HS-27A (cell line): ENCODE data around the gene CEP350.

Experiments
- DNase-seq: peaks from one replicate; pipeline ENCODE4 v3.0.0-alpha.2; 2012; ENCODE audit warnings: low read depth, missing footprints

The CEP350 gene, protein sequence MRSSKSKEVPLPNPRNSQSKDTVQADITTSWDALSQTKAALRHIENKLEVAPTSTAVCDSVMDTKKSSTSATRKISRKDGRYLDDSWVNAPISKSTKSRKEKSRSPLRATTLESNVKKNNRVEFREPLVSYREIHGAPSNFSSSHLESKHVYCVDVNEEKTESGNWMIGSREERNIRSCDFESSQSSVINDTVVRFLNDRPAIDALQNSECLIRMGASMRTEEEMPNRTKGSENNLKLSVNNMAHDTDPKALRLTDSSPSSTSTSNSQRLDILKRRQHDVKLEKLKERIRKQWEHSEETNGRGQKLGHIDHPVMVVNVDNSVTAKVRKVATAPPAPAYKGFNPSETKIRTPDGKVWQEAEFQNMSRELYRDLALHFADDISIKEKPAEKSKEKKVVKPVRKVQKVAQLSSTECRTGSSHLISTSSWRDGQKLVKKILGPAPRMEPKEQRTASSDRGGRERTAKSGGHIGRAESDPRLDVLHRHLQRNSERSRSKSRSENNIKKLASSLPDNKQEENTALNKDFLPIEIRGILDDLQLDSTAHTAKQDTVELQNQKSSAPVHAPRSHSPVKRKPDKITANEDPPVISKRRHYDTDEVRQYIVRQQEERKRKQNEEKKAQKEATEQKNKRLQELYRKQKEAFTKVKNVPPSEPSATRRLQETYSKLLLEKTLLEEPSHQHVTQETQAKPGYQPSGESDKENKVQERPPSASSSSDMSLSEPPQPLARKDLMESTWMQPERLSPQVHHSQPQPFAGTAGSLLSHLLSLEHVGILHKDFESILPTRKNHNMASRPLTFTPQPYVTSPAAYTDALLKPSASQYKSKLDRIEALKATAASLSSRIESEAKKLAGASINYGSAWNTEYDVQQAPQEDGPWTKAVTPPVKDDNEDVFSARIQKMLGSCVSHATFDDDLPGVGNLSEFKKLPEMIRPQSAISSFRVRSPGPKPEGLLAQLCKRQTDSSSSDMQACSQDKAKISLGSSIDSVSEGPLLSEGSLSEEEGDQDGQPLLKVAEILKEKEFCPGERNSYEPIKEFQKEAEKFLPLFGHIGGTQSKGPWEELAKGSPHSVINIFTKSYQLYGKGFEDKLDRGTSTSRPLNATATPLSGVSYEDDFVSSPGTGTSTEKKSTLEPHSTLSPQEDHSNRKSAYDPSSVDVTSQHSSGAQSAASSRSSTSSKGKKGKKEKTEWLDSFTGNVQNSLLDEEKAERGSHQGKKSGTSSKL (N-terminal part only)

DNA sequence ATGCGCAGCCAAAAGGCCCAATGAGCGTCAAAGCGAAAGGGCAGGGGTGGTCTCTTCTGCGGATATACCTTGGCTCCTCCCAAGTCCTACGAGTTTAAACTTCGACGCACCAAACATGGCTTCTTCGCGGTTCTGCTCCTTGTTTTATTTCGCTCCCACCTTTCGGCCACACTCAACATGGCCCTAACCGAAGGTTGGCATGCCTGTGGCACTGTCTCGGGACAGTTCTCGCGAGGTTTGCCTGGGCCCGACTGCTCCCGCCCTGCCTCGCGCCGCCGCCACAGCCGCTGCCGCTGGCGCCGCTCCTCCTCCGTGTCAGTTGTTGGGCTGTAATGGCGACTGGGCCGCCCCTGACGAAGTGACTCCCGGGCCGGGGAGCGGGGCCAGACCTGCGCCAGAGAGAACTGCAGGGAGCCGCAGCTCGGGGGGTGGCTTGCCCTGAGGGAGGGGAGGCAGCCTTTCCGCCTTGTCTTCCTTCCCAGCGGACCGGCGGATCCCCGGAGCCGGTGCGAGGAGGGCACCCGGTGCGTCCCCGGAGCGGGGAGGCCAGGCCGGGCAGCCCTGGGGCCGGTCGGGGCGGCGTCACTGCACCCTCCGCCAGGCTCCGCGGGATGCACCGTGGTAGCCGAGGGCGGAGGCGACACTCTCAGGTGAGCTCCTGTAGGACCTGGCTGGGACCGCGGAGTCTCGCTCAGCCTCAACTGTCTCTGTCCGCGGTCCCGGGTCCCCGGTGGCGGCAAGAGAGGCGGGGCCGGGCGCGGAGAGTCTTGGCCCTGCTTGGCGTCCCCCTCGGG, at the start of gene CEP350:
CEP350 (plus strand) TSS at position 318 of the 794 bp plus-strand sequence. CDS start 31,372 bp downstream, outside the sequence.
- DNase-seq = peak; percentile 96

DNA sequence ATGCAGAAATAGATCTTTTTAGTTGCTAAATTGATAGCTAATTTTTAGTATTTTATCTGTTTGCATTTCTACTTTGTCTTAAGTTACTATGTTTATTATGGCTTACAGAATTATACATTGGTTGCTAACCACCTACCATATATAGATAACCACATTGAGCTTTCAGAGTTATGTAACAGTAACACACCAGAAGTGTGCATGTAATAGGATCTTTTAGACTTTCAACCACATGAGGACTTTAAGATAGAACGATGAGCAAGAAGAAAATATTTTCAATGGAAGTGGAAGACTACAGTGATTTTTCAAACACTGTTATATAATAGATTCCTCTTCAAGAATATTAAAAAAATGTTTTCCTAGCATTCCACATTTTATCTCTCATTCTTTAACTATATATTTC, 43.7 kb upstream of the CEP350 start:
- no peak for DNase-seq

DNA sequence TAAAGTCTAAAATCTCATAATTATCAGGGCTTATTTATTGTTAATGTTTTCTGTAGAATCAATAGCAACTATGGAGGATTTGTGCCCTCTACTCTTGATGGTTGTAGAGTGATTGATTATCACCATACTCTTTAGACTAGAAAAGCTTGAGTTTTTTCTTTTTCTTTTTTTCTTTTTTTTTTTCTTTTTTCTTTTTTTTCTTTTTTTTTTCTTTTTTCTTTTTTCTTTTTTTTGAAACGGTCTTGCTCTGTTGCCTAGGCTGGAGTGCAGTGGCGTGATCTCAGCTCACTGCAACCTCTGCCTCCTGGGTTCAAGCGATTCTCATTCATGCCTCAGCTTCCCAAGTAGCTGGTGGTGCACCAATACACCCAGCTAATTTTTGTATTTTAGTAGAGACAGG, 42.8 kb upstream of the CEP350 start:
- DNase-seq = no peak

DNA sequence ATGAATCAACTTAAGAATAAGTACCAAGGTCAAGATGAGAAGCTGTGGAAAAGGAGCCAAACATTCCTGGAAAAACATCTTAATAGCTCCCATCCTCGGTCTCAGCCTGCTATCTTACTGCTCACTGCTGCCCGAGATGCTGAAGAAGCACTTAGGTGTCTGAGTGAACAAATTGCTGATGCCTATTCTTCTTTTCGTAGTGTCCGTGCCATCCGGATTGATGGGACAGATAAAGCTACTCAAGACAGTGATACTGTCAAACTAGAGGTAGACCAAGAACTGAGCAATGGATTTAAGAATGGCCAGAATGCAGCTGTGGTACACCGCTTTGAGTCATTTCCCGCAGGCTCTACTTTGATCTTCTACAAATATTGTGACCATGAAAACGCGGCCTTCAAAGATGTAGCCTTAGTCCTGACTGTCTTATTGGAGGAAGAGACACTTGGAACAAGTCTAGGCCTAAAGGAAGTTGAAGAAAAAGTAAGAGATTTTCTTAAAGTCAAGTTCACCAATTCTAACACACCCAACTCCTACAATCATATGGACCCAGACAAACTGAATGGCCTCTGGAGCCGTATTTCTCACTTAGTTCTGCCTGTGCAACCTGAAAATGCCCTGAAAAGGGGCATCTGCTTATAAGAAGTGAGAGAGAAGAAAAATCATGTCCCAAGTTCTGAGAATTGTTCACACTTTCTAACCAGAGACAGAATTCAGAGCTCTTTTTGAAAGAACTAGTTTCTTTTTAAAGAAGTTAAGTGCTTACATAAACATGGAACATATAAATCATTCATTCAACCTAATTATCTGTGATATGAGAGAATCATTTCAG, 36.8 kb upstream of the CEP350 start:
- no peak for DNase-seq

DNA sequence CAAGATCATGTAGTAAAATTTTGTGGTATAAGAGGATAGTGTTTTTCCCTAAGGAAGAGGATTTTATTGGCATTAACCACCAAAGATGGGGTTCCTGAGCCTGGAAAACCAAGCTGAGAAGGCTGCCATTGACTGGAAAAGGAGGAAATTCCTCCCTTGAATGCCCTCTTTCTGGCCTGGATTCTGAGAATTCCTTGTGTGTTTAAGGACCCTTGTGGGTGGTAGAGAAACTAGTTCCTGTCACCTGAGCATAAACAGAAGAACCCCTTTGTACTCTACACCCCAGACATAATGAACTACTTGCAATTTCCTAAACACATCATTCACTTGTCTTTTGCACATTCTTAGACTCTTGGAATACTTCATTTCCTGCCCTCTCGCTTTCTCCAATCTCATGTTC, 33.1 kb upstream of the CEP350 start:
- no peak for DNase-seq

DNA sequence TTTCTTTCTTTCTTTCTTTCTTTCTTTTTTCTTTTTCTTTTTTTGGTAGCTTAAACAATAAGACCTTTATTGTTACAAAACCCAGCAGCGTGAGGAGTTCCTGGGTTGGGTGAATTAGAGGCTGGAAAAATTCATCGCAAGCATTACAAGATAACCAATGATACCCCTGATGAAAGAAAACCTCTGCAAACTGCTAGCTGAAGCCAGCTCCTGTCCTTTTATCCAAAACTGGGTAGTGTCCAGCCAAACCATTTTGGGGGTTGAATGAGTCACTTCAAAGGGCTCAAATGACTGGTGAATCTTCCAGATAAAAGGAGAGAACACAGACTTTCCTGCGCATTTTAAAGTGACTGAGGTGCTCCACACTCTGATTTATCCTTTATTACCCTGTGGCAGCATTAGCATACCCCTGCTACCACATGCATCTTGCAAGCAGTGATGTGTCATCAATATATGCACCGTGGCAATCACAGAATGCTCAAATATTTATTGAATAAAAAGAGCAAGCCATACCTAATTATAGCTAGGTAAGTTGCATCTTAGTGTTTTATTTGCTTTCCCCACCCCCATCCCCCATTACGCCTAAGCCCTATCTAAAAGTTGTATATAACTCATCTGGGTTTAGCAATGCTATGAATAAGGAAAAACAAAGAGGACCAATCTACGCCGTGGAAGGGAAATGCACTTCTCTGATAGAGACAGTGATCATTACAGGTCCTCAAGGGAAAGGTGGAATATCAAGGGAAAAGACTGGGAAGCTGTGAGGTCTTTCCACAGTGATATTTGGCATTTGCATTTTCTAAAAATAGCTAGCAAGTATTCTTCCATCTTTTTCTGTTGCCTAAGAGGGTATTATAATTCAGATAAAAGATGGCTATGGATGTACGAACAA, 32.4 kb upstream of the CEP350 start:
- no peak for DNase-seq

DNA sequence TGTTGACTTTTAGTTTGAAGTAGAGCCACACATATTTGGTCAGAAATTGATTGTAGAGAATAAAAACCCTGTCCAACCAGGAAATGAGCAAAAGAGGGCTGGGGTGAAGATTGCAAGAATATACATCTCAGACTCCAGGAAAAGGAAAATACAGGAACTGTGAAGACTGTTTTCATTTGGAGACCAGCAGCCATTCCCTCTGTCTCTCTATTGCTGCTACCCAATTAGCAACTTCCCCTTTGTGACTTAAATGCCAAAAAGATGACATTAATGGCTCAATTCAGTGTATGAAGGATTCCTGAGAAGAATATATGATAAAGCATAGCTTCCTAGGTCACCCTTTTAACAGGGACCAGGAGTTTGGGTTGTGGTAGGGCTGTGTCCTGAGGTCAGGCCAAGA, 31.6 kb upstream of the CEP350 start:
- DNase-seq = no peak

DNA sequence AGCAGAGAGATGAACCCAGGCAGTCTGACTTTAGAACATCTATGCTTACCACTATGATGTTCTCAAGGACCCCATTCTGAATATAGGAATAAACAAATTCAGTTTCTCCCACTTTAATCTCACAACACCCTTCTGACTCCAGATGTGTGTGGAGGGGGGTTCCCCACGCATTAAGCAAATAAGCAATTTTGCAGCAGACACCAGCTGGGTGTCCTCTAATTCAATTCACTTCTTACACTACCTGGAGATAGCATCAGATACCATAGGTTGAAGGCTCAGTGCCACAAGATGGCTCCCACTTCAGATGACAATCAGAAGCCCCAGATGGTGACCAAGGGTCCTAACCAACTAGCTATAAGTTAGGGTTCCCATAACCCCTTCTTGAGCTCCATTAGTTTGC, 30.3 kb upstream of the CEP350 start:
- no peak for DNase-seq

DNA sequence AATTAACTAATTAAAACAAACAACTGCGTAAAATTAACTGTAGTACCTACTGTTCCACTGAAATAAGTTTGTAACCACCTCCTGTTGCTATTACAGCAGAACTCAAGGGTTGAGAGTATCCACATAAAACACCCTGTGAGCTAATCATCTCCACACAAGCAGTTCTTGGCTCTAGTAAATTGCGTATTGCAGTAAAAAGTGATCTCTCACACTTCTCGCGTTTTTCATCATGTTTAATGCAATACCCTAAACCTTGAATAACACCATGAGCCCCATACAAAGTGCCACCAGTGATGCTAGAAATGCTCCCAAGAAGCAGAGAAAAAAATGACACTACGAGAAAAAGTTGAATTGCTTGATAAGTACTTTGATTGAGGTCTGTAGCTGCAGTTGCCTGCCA, 29.3 kb upstream of the CEP350 start:
- DNase-seq = no peak

DNA sequence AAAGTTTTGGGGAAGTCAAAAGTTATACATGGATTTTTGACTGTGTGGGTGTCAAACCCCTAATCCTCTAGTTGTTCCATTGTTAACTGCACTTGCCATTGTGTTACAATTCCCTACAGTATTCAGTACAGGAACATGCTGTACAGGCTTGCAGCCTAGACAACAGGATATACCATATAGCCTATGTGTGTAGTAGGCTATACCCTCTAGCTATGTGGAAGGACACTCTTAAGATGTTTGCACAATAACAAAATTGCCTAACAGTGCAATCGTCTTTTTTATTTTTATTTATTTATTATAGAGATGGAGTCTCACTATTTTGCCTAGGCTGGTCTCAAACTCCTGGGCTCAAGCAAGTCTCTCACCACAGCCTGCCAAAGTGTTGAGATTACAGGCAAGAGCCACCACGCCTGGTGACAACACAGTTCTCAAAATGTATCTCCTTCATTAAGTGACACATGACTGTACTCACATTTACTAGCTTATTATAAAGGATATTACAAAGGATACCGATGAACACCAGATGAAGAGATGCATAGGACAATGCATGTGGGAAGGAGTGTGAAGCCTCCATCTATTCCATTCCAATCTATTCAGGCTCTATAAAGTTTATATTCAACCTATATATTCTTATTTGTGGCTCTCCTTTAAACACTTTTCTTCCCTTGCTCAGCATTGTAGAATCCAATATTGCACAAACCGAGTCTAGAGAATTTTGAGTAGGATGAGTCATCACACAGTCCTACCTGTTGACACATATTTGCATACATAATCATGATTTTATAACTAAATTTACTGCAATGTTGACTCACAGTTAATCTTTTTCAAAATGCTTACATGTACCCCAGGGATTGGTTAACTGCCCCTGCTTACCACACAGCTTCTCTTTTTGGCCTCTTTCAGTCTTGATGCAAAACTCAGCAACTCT, 28.4 kb upstream of the CEP350 start:
- DNase-seq = peak; percentile 3

DNA sequence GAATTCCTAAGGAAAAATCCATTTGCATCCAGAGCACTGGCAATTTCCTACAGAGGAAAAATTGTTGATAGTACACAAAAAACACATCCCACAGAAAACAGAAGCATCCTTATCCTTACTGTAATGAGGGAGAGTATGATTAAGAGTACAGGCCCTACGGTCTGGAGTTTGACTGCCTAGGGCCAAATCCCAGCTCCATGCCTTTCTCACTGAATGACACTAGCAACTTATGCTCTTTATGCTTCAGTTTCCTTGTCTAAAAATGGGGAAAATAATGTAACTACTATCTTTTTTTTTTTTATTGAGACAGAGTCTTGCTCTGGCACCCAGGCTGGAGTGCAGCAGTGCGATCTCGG, 27.8 kb upstream of the CEP350 start:
- DNase-seq = no peak

DNA sequence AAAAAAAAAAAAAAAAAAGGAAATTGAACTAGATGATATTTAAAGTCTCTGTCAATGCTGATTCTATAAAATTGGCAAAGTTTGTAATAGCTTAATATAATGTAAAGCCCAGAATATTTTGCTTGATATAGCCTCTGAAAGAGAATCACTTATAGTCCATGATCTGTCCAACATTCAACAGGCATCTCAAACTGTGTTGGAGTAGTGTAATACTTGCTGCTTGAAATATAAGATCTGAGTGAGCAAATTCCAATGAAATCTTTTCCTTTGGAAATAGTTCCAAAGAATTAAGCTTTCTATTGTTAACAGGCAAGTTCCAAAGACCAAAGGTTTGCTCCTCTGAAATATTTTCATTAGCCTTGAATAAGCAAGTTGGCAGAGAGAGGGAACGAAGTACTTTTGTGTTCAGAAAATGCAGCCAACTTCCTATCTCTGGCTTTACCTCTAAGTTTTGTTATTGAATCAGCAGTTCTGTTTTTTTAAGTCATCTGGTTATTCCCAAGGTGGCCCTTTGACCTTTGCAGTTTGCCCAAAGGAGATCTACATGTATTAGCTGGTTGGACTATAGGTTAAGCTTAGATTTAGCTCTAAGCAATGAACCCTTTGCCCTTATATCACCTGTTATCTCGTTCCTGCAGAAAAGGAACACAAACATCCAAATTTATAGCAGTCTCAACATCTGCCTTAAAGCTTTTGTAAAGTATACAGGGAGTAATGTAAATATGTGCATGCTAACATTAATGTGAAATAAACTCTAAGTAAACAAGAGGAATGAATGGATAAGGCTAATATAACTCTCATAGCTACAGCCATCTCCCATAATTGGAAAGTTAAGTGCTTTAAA, 24.4 kb upstream of the CEP350 start:
- no peak for DNase-seq

DNA sequence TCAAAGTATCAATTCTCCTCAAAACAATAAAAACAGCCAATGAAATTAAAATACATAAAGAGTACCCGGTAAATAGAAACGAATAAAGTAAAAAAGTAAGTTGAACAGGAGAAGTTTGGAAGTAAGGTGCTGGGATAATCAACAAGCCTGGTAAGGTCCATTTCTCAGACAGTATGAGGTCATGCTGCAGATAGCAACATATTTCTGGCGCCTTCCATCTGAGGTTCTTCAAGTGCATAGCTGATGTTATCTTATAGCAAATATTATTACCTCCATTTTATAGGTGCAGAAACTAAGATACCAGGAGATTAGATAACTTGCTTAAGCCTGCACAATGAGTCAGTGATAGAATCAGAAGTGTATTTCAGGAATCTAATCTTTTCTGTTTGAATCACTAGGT, 23.7 kb upstream of the CEP350 start:
- DNase-seq = no peak

DNA sequence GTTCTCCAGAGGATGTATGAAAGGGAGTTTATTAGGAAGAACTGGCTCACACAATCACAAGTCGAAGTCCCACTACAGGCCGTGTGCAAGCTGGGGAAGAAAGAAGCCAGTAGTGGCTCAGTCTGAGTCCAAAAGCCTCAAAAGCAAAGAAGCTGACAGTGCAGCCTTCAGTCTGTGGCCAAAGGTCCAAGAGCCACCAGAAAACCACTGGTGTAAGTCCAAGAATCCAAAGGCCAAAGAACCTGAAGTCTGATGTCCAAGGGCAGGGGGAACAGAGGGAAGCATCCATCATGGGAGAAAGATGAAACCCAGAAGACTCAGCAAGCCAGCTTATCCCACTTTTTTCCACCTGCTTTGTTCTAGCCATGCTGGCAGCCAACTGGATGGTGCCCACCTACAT, 21.4 kb upstream of the CEP350 start:
- no peak for DNase-seq

DNA sequence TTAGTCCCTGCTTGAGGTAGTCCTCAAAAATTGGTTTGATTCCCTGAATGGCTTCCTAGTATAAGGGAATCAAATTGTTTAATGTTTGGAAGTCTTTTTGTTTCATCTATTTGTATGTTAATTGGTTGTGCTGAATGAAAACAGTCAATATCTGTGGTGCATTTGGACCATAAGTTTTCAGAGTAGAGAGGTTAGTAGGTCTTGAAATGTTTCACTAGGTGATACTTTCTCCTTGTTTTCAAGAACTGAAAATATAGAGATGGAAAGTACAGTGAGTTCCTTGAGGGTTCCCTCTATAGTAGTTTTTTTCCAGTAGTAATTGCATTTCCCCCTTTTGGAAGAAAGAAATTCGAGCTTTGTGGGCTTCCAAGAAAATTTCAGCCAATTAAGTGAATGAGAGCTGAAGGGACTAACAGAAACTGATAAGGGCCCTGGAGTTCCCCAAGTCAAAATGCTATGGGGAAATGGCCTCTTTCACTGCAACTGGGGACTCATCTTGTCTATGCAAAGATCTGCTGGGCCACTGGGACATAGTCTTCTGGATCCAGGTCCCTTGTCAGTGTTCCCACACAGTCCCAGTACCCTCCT, 18.6 kb upstream of the CEP350 start:
- DNase-seq = no peak

DNA sequence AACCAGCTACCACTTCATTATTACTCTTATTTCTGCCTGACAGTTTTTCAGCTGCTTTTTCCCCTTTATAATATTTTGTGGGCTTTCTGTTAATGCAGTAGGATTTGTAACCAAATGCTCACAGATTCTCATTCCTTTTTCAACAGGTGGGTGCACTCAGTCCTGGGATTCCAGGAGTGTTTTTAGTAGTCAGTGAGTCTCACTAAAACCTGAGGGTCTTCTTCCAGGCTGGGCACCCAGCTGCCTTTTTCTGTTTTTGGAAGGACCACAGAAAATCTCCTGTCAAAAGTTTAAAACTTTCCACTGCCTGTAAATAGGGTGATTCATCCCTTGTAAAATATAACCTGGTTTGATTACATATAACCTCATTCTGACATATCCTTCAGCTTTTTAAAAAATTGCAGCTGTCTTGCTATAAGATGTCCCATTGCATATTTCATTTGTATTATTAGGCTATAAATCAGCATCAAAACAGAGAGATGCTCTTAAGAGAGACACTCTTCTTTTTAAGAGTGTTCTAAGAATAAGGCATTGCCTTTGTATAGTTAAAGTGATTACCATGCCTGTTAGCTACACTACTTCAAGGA, 16.8 kb upstream of the CEP350 start:
- no peak for DNase-seq

DNA sequence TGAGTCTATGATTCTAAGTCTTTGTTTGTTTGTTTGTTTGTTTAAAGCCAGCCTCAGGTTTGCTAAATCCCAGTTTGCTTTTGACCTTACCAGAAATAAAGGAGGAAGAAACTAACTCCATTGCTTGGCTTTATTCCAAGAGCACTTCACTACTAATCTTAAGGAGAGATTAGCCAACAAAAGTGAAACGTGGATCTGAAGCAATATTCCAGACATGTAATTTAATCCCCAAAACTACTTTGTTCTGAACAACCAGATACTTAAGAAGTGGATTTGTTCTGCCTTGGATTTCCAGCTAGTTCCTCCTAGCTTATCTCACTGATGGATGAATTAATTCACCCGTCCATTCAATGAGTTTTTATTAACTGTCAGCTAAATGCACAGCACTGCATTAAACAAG, 15.9 kb upstream of the CEP350 start:
- no peak for DNase-seq
